HG03139 (cell line): ENCODE measurements around the gene BRD3OS.

ENCODE experiments used
- ATAC-seq: cut with Tn5 transposase; IDR thresholded peaks from one replicate; pipeline ENCODE4 v1.9.1; 2021; ENCODE audit not compliant: unreplicated experiment

Gene BRD3OS

GRCh38 chr9:134049772-134050588 lies 24.7 kb downstream of the BRD3OS start:
- no peak for ATAC-seq

GRCh38 chr9:134050726-134051125 lies 25.4 kb downstream of the BRD3OS start:
- ATAC-seq = no peak

- no peak for ATAC-seq
These were observed 26.0 kb downstream of the BRD3OS start for GRCh38 chr9:134051319-134051718.

GRCh38 chr9:134052491-134052890 lies 27.2 kb downstream of the BRD3OS start:
- ATAC-seq = no peak

GRCh38 chr9:134052941-134053340 lies 27.7 kb downstream of the BRD3OS start:
- ATAC-seq = no peak

GRCh38 chr9:134053401-134053871 lies 28.2 kb downstream of the BRD3OS start:
- no peak for ATAC-seq

- ATAC-seq = no peak
These were observed 28.9 kb downstream of the BRD3OS start for GRCh38 chr9:134053941-134054761.

GRCh38 chr9:134054891-134055811 lies 29.9 kb downstream of the BRD3OS start:
- no peak for ATAC-seq

GRCh38 chr9:134055981-134056461 lies 30.7 kb downstream of the BRD3OS start:
- no peak for ATAC-seq

GRCh38 chr9:134056483-134057306 lies 31.4 kb downstream of the BRD3OS start:
- no peak for ATAC-seq

- no peak for ATAC-seq
These were observed 32.0 kb downstream of the BRD3OS start for GRCh38 chr9:134057307-134057657.

GRCh38 chr9:134057751-134058701 lies 32.7 kb downstream of the BRD3OS start:
- ATAC-seq = no peak

- ATAC-seq = no peak
These were observed 33.4 kb downstream of the BRD3OS start for GRCh38 chr9:134058716-134059115.

- no peak for ATAC-seq
These were observed 33.9 kb downstream of the BRD3OS start for GRCh38 chr9:134059188-134059641.

- peak; percentile 67 for ATAC-seq
These were observed 34.5 kb downstream of the BRD3OS start for GRCh38 chr9:134059661-134060395.

GRCh38 chr9:134060546-134060945 lies 35.3 kb downstream of the BRD3OS start:
- no peak for ATAC-seq

GRCh38 chr9:134061019-134061687 lies 35.9 kb downstream of the BRD3OS start:
- ATAC-seq = no peak
